Measurements from ENCODE around the gene FMO5. TPM values are rescaled to one million over a fixed set of nuclear protein-coding genes. Genes with fewer than 3 reads are reported as not detected.
"Not testable (repeated sequence)": the region's sequence is repeated elsewhere in the genome, so short reads cannot be mapped to it uniquely, and the experiment has no call there.

FMO5 gene
- polyA plus RNA-seq, 4 donors, result 15.3 to 115 (median 54.2) TPM

- DNase-seq (no peak), FAIRE-seq (no peak)
- Histone ChIP-seq H3K36me3 (ENCODE audit: control insufficient read depth in 3 of 3, insufficient read depth in 2 of 3, low read depth in 1 of 3, low read length in 3 of 3) (peaks cover 0 to 9% (median 2%) of the 10 kb centered on the region in 3 donors), H3K9me3 (ENCODE audit: control insufficient read depth in 2 of 2, insufficient read depth in 1 of 2, low read depth in 1 of 2, low read length in 1 of 2) (no peaks in the 10 kb centered on the region), H3K4me3 (ENCODE audit: low read depth in 1 of 3, low read length in 3 of 3) (no peak overlapping the region), H3K27me3 (ENCODE audit: control insufficient read depth in 3 of 3, insufficient read depth in 3 of 3, low read length in 3 of 3) (no peaks in the 10 kb centered on the region), H3K4me1 (ENCODE audit: control insufficient read depth in 3 of 3, insufficient read depth in 2 of 3, low read depth in 1 of 3, low read length in 2 of 3) (peaks cover 4 to 17% (median 6%) of the 10 kb centered on the region in 3 donors), H3K27ac (ENCODE audit: low read depth in 1 of 3, low read length in 2 of 3) (no peak overlapping the region)
- 72 to 86% (median 72%) methylated on average over 1 of the region's 1 CpG for WGBS, 3 donors
Measured at GRCh38 chr1:147207192-147207591, 17.9 kb downstream of the FMO5 start.

- Histone ChIP-seq H3K4me3 (ENCODE audit: low read depth in 1 of 3, low read length in 3 of 3) (no peak overlapping the region), H3K4me1 (ENCODE audit: control insufficient read depth in 3 of 3, insufficient read depth in 2 of 3, low read depth in 1 of 3, low read length in 2 of 3) (no peaks in the 10 kb centered on the region), H3K27me3 (ENCODE audit: control insufficient read depth in 3 of 3, insufficient read depth in 3 of 3, low read length in 3 of 3) (no peaks in the 10 kb centered on the region), H3K36me3 (ENCODE audit: control insufficient read depth in 3 of 3, insufficient read depth in 2 of 3, low read depth in 1 of 3, low read length in 3 of 3) (peaks cover 0 to 8% (median 2%) of the 10 kb centered on the region in 3 donors), H3K9me3 (ENCODE audit: control insufficient read depth in 2 of 2, insufficient read depth in 1 of 2, low read depth in 1 of 2, low read length in 1 of 2) (no peaks in the 10 kb centered on the region), H3K27ac (ENCODE audit: low read depth in 1 of 3, low read length in 2 of 3) (no peak overlapping the region)
- no peak for DNase-seq
- WGBS, 3 donors, result 82 to 97% (median 84%) methylated on average over 3 of the region's 3 CpGs
- no peak for FAIRE-seq
Measured at GRCh38 chr1:147204080-147204479, 21.1 kb downstream of the FMO5 start.

DNA sequence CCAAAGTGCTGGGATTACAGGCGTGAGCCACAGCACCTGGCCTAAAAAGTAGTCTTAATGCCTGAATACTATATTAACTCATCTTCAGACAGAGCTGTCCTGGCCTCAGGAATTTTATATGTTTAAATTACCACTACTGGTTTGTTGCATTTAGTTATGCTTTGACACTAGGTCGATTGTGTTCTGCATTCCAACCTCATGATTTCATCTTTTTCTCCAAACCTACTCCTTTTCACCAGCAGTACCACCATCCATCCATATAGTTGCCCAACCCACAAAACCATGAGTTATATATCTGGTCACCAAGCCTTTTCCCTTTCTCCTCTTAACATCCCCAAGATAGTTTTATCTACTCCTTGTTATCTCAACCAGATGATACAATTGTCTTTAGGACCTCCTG lies 22.6 kb downstream of the FMO5 start:
- FAIRE-seq (no peak), DNase-seq (no peak)
- H3K9me3 ChIP-seq (ENCODE audit: control insufficient read depth in 2 of 2, insufficient read depth in 1 of 2, low read depth in 1 of 2, low read length in 1 of 2), result no peaks in the 10 kb centered on the region
- 61 to 74% (median 72%) methylated on average over 2 of the region's 2 CpGs for WGBS, 3 donors
- no peaks in the 10 kb centered on the region for H3K4me1 ChIP-seq (ENCODE audit: control insufficient read depth in 3 of 3, insufficient read depth in 2 of 3, low read depth in 1 of 3, low read length in 2 of 3)
- peaks cover 0 to 8% (median 2%) of the 10 kb centered on the region in 3 donors for H3K36me3 ChIP-seq (ENCODE audit: control insufficient read depth in 3 of 3, insufficient read depth in 2 of 3, low read depth in 1 of 3, low read length in 3 of 3)
- no peak overlapping the region for H3K27ac ChIP-seq (ENCODE audit: low read depth in 1 of 3, low read length in 2 of 3)
- no peaks in the 10 kb centered on the region for H3K27me3 ChIP-seq (ENCODE audit: control insufficient read depth in 3 of 3, insufficient read depth in 3 of 3, low read length in 3 of 3)
- no peak overlapping the region for H3K4me3 ChIP-seq (ENCODE audit: low read depth in 1 of 3, low read length in 3 of 3)

GRCh38 chr1:147201786-147202185 lies 23.4 kb downstream of the FMO5 start:
- no peaks in the 10 kb centered on the region for H3K27me3 ChIP-seq (ENCODE audit: control insufficient read depth in 3 of 3, insufficient read depth in 3 of 3, low read length in 3 of 3)
- WGBS, 3 donors, result 95 to 100% (median 96%) methylated on average over 1 of the region's 1 CpG
- DNase-seq, result no peak
- H3K36me3 ChIP-seq (ENCODE audit: control insufficient read depth in 3 of 3, insufficient read depth in 2 of 3, low read depth in 1 of 3, low read length in 3 of 3), result peaks cover 0 to 11% (median 2%) of the 10 kb centered on the region in 3 donors
- no peak overlapping the region for H3K27ac ChIP-seq (ENCODE audit: low read depth in 1 of 3, low read length in 2 of 3)
- H3K4me3 ChIP-seq (ENCODE audit: low read depth in 1 of 3, low read length in 3 of 3), result no peak overlapping the region
- no peak for FAIRE-seq
- H3K4me1 ChIP-seq (ENCODE audit: control insufficient read depth in 3 of 3, insufficient read depth in 2 of 3, low read depth in 1 of 3, low read length in 2 of 3), result no peaks in the 10 kb centered on the region
- H3K9me3 ChIP-seq (ENCODE audit: control insufficient read depth in 2 of 2, insufficient read depth in 1 of 2, low read depth in 1 of 2, low read length in 1 of 2), result no peaks in the 10 kb centered on the region

- WGBS, 3 donors, result 70 to 76% (median 72%) methylated on average over 4 of the region's 4 CpGs
- FAIRE-seq, result no peak
- Histone ChIP-seq H3K36me3 (ENCODE audit: control insufficient read depth in 3 of 3, insufficient read depth in 2 of 3, low read depth in 1 of 3, low read length in 3 of 3) (peaks cover 0 to 11% (median 2%) of the 10 kb centered on the region in 3 donors), H3K4me3 (ENCODE audit: low read depth in 1 of 3, low read length in 3 of 3) (no peak overlapping the region), H3K4me1 (ENCODE audit: control insufficient read depth in 3 of 3, insufficient read depth in 2 of 3, low read depth in 1 of 3, low read length in 2 of 3) (no peaks in the 10 kb centered on the region), H3K27me3 (ENCODE audit: control insufficient read depth in 3 of 3, insufficient read depth in 3 of 3, low read length in 3 of 3) (no peaks in the 10 kb centered on the region), H3K27ac (ENCODE audit: low read depth in 1 of 3, low read length in 2 of 3) (no peak overlapping the region), H3K9me3 (ENCODE audit: control insufficient read depth in 2 of 2, insufficient read depth in 1 of 2, low read depth in 1 of 2, low read length in 1 of 2) (no peaks in the 10 kb centered on the region)
- DNase-seq, result no peak
Measured at GRCh38 chr1:147201276-147201675, 23.9 kb downstream of the FMO5 start.

DNA sequence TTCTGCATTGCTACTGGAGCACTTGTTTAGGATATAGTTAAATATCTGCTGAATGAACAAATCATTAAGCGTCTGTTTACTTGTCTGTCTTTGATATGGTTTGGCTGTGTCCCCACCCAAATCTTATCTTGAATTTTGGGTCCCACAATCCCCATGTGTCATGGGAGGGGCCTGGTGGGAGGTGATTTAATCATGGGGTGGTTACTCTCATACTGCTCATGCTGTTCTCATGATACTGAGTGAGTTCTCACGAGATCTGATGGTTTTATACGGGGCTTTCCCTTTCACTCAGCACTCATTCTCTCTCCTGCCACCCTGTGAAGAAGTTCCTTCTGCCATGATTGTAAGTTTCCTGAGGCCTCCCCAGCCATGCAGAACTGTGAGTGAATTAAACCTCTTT lies 27.8 kb downstream of the FMO5 start:
- 52 to 80% (median 73%) methylated on average over 3 of the region's 3 CpGs for WGBS, 3 donors
- FAIRE-seq; H3K36me3 ChIP-seq (ENCODE audit: control insufficient read depth in 3 of 3, insufficient read depth in 2 of 3, low read depth in 1 of 3, low read length in 3 of 3); DNase-seq; H3K9me3 ChIP-seq (ENCODE audit: control insufficient read depth in 2 of 2, insufficient read depth in 1 of 2, low read depth in 1 of 2, low read length in 1 of 2); H3K27ac ChIP-seq (ENCODE audit: low read depth in 1 of 3, low read length in 2 of 3); H3K27me3 ChIP-seq (ENCODE audit: control insufficient read depth in 3 of 3, insufficient read depth in 3 of 3, low read length in 3 of 3); H3K4me1 ChIP-seq (ENCODE audit: control insufficient read depth in 3 of 3, insufficient read depth in 2 of 3, low read depth in 1 of 3, low read length in 2 of 3); H3K4me3 ChIP-seq (ENCODE audit: low read depth in 1 of 3, low read length in 3 of 3): not testable (repeated sequence)

GRCh38 chr1:147189514-147189913 lies 35.6 kb downstream of the FMO5 start:
- Histone ChIP-seq H3K4me1 (ENCODE audit: control insufficient read depth in 3 of 3, insufficient read depth in 2 of 3, low read depth in 1 of 3, low read length in 2 of 3) (no peaks in the 10 kb centered on the region), H3K27me3 (ENCODE audit: control insufficient read depth in 3 of 3, insufficient read depth in 3 of 3, low read length in 3 of 3) (no peaks in the 10 kb centered on the region), H3K4me3 (ENCODE audit: low read depth in 1 of 3, low read length in 3 of 3) (no peak overlapping the region), H3K36me3 (ENCODE audit: control insufficient read depth in 3 of 3, insufficient read depth in 2 of 3, low read depth in 1 of 3, low read length in 3 of 3) (peaks cover 0 to 3% (median 2%) of the 10 kb centered on the region in 3 donors), H3K27ac (ENCODE audit: low read depth in 1 of 3, low read length in 2 of 3) (no peak overlapping the region), H3K9me3 (ENCODE audit: control insufficient read depth in 2 of 2, insufficient read depth in 1 of 2, low read depth in 1 of 2, low read length in 1 of 2) (no peaks in the 10 kb centered on the region)
- DNase-seq (no peak), FAIRE-seq (no peak)
- 92 to 98% (median 98%) methylated on average over 2 of the region's 2 CpGs for WGBS, 3 donors

DNA sequence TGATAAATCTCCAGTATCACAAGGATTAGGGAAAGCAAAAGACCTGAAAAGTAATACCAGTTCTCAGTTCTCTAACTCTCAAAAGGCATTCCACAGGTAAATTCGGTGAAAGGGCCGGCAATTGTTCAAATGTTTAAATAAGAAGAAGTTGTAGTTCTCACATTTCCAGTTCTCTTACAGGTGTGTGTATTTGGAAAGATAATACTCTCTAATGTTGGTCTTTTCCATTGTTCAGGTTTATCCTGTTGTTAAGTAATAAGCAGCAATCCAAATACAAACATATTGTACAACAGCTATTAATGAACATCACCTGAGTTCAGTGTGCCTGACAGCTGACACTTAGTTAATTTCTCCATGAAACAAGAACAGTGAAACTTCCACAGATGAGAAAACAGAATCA lies 39.7 kb downstream of the FMO5 start:
- Histone ChIP-seq H3K9me3 (ENCODE audit: control insufficient read depth in 2 of 2, insufficient read depth in 1 of 2, low read depth in 1 of 2, low read length in 1 of 2) (no peaks in the 10 kb centered on the region), H3K4me3 (ENCODE audit: low read depth in 1 of 3, low read length in 3 of 3) (no peak overlapping the region), H3K4me1 (ENCODE audit: control insufficient read depth in 3 of 3, insufficient read depth in 2 of 3, low read depth in 1 of 3, low read length in 2 of 3) (no peaks in the 10 kb centered on the region), H3K36me3 (ENCODE audit: control insufficient read depth in 3 of 3, insufficient read depth in 2 of 3, low read depth in 1 of 3, low read length in 3 of 3) (peaks cover 0 to 3% (median 2%) of the 10 kb centered on the region in 3 donors), H3K27ac (ENCODE audit: low read depth in 1 of 3, low read length in 2 of 3) (no peak overlapping the region), H3K27me3 (ENCODE audit: control insufficient read depth in 3 of 3, insufficient read depth in 3 of 3, low read length in 3 of 3) (no peaks in the 10 kb centered on the region)
- no peak for FAIRE-seq
- DNase-seq, result no peak
- 87 to 89% (median 88%) methylated on average over 2 of the region's 2 CpGs for WGBS, 3 donors

DNA sequence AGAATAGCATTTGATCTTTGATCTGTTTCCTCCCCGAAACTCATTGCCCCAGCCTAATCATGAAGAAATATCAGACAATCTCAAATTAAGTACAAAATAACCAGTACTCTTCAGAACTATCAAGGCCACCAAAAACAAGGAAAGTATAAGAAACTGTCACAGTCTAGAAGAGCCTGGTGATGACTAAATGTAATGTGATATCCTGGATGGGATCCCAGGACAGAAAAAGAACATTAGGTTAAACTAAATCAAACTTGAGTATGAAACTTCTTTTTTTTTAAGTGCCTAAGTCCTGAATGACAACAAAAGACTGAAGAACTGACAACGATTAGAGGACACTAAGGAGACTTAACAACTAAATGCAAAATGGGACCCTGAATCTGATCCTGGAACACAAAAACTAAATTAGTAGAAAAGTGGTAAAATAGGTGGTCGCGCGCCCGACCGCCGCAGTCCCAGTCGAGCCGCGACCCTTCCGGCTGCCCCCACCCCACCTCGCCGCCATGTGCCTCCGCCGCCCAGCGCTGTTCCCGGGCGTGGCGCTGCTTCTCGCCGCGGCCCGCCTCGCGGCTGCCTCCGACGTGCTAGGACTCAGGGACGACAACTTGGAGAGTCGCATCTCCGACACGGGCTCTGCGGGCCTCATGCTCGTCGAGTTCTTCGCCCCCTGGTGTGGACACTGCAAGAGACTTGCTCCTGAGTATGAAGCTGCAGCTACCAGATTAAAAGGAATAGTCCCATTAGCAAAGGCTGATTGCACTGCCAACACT lies 47.3 kb downstream of the FMO5 start:
- Histone ChIP-seq H3K4me1 (ENCODE audit: control insufficient read depth in 3 of 3, insufficient read depth in 2 of 3, low read depth in 1 of 3, low read length in 2 of 3) (peaks cover 4 to 12% (median 4%) of the 10 kb centered on the region in 3 donors), H3K4me3 (ENCODE audit: low read depth in 1 of 3, low read length in 3 of 3) (peak overlapping the region in 1 of 3 donors; percentile 15), H3K27me3 (ENCODE audit: control insufficient read depth in 3 of 3, insufficient read depth in 3 of 3, low read length in 3 of 3) (no peaks in the 10 kb centered on the region), H3K36me3 (ENCODE audit: control insufficient read depth in 3 of 3, insufficient read depth in 2 of 3, low read depth in 1 of 3, low read length in 3 of 3) (no peaks in the 10 kb centered on the region), H3K27ac (ENCODE audit: low read depth in 1 of 3, low read length in 2 of 3) (no peak overlapping the region), H3K9me3 (ENCODE audit: control insufficient read depth in 2 of 2, insufficient read depth in 1 of 2, low read depth in 1 of 2, low read length in 1 of 2) (no peaks in the 10 kb centered on the region)
- no peak for FAIRE-seq
- WGBS, 3 donors, result 33 to 49% (median 46%) methylated on average over 36 of the region's 36 CpGs
- peak; percentile 17 to 39 for DNase-seq

All from small intestine (tissue), 7 donors.